Trophoblast cell (in vitro differentiated cells and primary cell): ENCODE data around the gene CAPS.

Source experiments
- DNase-seq, 2 donors: peaks; one replicate each; pipeline ENCODE4 v3.0.0-alpha.2; 2016
- H2AFZ ChIP-seq: 2 replicates; pipeline ENCODE4 v1.6.1; 2013; ENCODE audit warnings: low read length, moderate library complexity, mild to moderate bottlenecking; ENCODE audit not compliant: insufficient read depth, poor library complexity
- H2AK5ac ChIP-seq: 2 replicates; pipeline ENCODE4 v1.6.1; 2013; ENCODE audit warnings: mild to moderate bottlenecking, low read length
- H2BK120ac ChIP-seq: 2 replicates; pipeline ENCODE4 v1.6.1; 2013; ENCODE audit warnings: low read length, mild to moderate bottlenecking, moderate library complexity; ENCODE audit not compliant: insufficient read depth, poor library complexity
- H2BK12ac ChIP-seq: 2 replicates; pipeline ENCODE4 v1.6.1; 2013; ENCODE audit warnings: mild to moderate bottlenecking, low read length, moderate library complexity
- H2BK5ac ChIP-seq: 2 replicates; pipeline ENCODE4 v1.6.1; 2013; ENCODE audit warnings: low read length, low read depth, moderate library complexity, mild to moderate bottlenecking; ENCODE audit not compliant: poor library complexity
- H3K14ac ChIP-seq: 2 replicates; pipeline ENCODE4 v1.6.1; 2013; ENCODE audit warnings: mild to moderate bottlenecking, low read length
- H3K18ac ChIP-seq: 2 replicates; pipeline ENCODE4 v1.6.1; 2013; ENCODE audit warnings: mild to moderate bottlenecking, low read length
- H3K23ac ChIP-seq: 2 replicates; pipeline ENCODE4 v1.6.1; 2013; ENCODE audit warnings: low read length
- H3K27ac ChIP-seq: 2 replicates; pipeline ENCODE4 v1.5.1; 2013; ENCODE audit warnings: low read depth, mild to moderate bottlenecking, inconsistent platforms, low read length, moderate library complexity
- H3K27me3 ChIP-seq: 2 replicates; pipeline ENCODE4 v1.6.1; 2013; ENCODE audit warnings: inconsistent platforms, mild to moderate bottlenecking, low read length, moderate library complexity; ENCODE audit not compliant: insufficient read depth
- H3K36me3 ChIP-seq, 2 experiments: 1 replicate in 1 of 2; 2 replicates in 1 of 2; pipeline ENCODE4 v1.6.1; 2013; ENCODE audit warnings: low read length in 2 of 2, mild to moderate bottlenecking in 2 of 2, moderate library complexity in 1 of 2; ENCODE audit not compliant: insufficient read depth in 2 of 2, control insufficient read depth in 1 of 2
- H3K4ac ChIP-seq: 2 replicates; pipeline ENCODE4 v1.6.1; 2013; ENCODE audit warnings: low read depth, mild to moderate bottlenecking, low read length, moderate library complexity
- H3K4me1 ChIP-seq, 2 experiments: 1 replicate in 1 of 2; 2 replicates in 1 of 2; pipeline ENCODE4 v1.6.1; 2013; ENCODE audit warnings: low read length in 2 of 2, mild to moderate bottlenecking in 2 of 2, moderate library complexity in 1 of 2; ENCODE audit not compliant: insufficient read depth in 2 of 2, control insufficient read depth in 1 of 2
- H3K4me2 ChIP-seq: 2 replicates; pipeline ENCODE4 v1.6.1; 2013; ENCODE audit warnings: inconsistent platforms, mild to moderate bottlenecking, low read length, moderate library complexity
- H3K4me3 ChIP-seq: 2 replicates; pipeline ENCODE4 v1.5.1; 2013; ENCODE audit warnings: mild to moderate bottlenecking, low read depth, low read length, inconsistent platforms
- H3K79me1 ChIP-seq: one replicate; pipeline ENCODE4 v1.6.1; 2013; ENCODE audit warnings: low read length
- H3K79me2 ChIP-seq: 2 replicates; pipeline ENCODE4 v1.6.1; 2013; ENCODE audit warnings: low read length, mild to moderate bottlenecking; ENCODE audit not compliant: control insufficient read depth, insufficient read depth, poor library complexity
- H3K9ac ChIP-seq: 2 replicates; pipeline ENCODE4 v1.6.1; 2013; ENCODE audit warnings: mild to moderate bottlenecking, low read length
- H3K9me3 ChIP-seq: 2 replicates; pipeline ENCODE4 v1.6.1; 2013; ENCODE audit warnings: low read depth, mild to moderate bottlenecking, control low read depth, inconsistent platforms, low read length; ENCODE audit not compliant: insufficient read depth
- H4K12ac ChIP-seq: 2 replicates; pipeline ENCODE4 v1.6.1; 2013; ENCODE audit warnings: low read depth, mild to moderate bottlenecking, low read length, moderate library complexity
- H4K8ac ChIP-seq: 2 replicates; pipeline ENCODE4 v1.6.1; 2013; ENCODE audit warnings: low read depth, mild to moderate bottlenecking, low read length, moderate library complexity
- H4K91ac ChIP-seq: one replicate; pipeline ENCODE4 v1.6.1; 2013; ENCODE audit warnings: low read depth, mild to moderate bottlenecking, low read length, moderate library complexity
- WGBS: extraction: QIAGEN DNeasy Blood & Tissue Kit; methylation state at CpG from one replicate; pipeline ENCODE4 v1.1.7; 2013; ENCODE audit warnings: missing lambda C conversion rate; ENCODE audit not compliant: insufficient read length, insufficient coverage; ENCODE audit errors: extremely low coverage; 5-methylcytosine and 5-hydroxymethylcytosine counted together

CAPS gene

GRCh38 chr19:5890099-5890498, 24.0 kb upstream of the CAPS start:
- H2BK12ac ChIP-seq: no peak overlapping the region

GRCh38 chr19:5891572-5891937, 22.5 kb upstream of the CAPS start:
- H3K23ac ChIP-seq: no peak overlapping the region
- no peak overlapping the region for H2AK5ac ChIP-seq
- DNase-seq: no peak
- H3K79me2 ChIP-seq: no peaks in the 10 kb centered on the region
- H3K27ac ChIP-seq: no peak overlapping the region
- no peak overlapping the region for H3K9ac ChIP-seq
- H3K4ac ChIP-seq: no peak overlapping the region
- no peak overlapping the region for H2BK12ac ChIP-seq
- H4K8ac ChIP-seq: no peak overlapping the region
- peaks cover 22 to 25% of the 10 kb centered on the region in 2 experiments for H3K36me3 ChIP-seq
- H3K14ac ChIP-seq: no peak overlapping the region
- H3K27me3 ChIP-seq: no peaks in the 10 kb centered on the region
- H3K4me3 ChIP-seq: no peak overlapping the region
- no peak overlapping the region for H2AFZ ChIP-seq
- H3K9me3 ChIP-seq: peaks cover 1% of the 10 kb centered on the region
- H4K12ac ChIP-seq: no peak overlapping the region
- no peak overlapping the region for H3K18ac ChIP-seq
- no peak overlapping the region for H2BK120ac ChIP-seq
- H3K4me2 ChIP-seq: no peak overlapping the region
- WGBS: no CpG with 5 or more reads among the region's 4 CpGs
- no peak overlapping the region for H4K91ac ChIP-seq
- peaks cover 0 to 2% of the 10 kb centered on the region in 2 experiments for H3K4me1 ChIP-seq
- H2BK5ac ChIP-seq: no peak overlapping the region
- no peaks in the 10 kb centered on the region for H3K79me1 ChIP-seq

More at GRCh38 chr19:5890099-5890498, 24.0 kb upstream of the CAPS start:
- Histone ChIP-seq H3K4me1 (peaks cover 0 to 2% of the 10 kb centered on the region in 2 experiments), H3K4ac (no peak overlapping the region), H3K79me1 (no peaks in the 10 kb centered on the region), H3K4me2 (no peak overlapping the region), H2BK5ac (no peak overlapping the region), H2AK5ac (no peak overlapping the region), H3K79me2 (no peaks in the 10 kb centered on the region), H2BK120ac (no peak overlapping the region), H3K23ac (no peak overlapping the region), H3K9me3 (no peaks in the 10 kb centered on the region), H4K12ac (no peak overlapping the region), H4K91ac (no peak overlapping the region), H3K4me3 (no peak overlapping the region), H4K8ac (no peak overlapping the region), H3K36me3 (peaks cover 8 to 11% of the 10 kb centered on the region in 2 experiments), H3K27ac (no peak overlapping the region), H3K18ac (no peak overlapping the region), H3K14ac (no peak overlapping the region), H3K27me3 (no peaks in the 10 kb centered on the region), H3K9ac (no peak overlapping the region), H2AFZ (no peak overlapping the region)
- DNase-seq: no peak
- no CpG with 5 or more reads among the region's 10 CpGs for WGBS

- Histone ChIP-seq H2AFZ (no peak overlapping the region), H2BK12ac (no peak overlapping the region), H4K8ac (no peak overlapping the region), H3K18ac (no peak overlapping the region), H3K79me2 (no peaks in the 10 kb centered on the region), H3K79me1 (no peaks in the 10 kb centered on the region), H3K27ac (no peak overlapping the region), H2BK120ac (no peak overlapping the region), H2BK5ac (no peak overlapping the region), H3K4me1 (peaks cover 0 to 2% of the 10 kb centered on the region in 2 experiments), H3K14ac (no peak overlapping the region), H3K9ac (no peak overlapping the region), H3K9me3 (peaks cover 1% of the 10 kb centered on the region), H2AK5ac (no peak overlapping the region), H3K36me3 (peaks cover 27 to 31% of the 10 kb centered on the region in 2 experiments), H4K12ac (no peak overlapping the region), H3K4me2 (no peak overlapping the region), H3K4ac (no peak overlapping the region), H4K91ac (no peak overlapping the region), H3K4me3 (no peak overlapping the region), H3K27me3 (no peaks in the 10 kb centered on the region), H3K23ac (no peak overlapping the region)
- no CpG with 5 or more reads among the region's 48 CpGs for WGBS
- DNase-seq: peak; percentile 35 to 67
Observed at GRCh38 chr19:5891938-5892771, 21.9 kb upstream of the CAPS start.

- H2BK12ac ChIP-seq: no peak overlapping the region
- H3K79me2 ChIP-seq: no peaks in the 10 kb centered on the region
- no peak overlapping the region for H2BK5ac ChIP-seq
- peaks cover 6% of the 10 kb centered on the region for H3K9me3 ChIP-seq
- no peak overlapping the region for H4K91ac ChIP-seq
- peaks cover 0 to 2% of the 10 kb centered on the region in 2 experiments for H3K4me1 ChIP-seq
- no peak overlapping the region for H3K4ac ChIP-seq
- H3K4me3 ChIP-seq: no peak overlapping the region
- no peaks in the 10 kb centered on the region for H3K27me3 ChIP-seq
- no peak overlapping the region for H4K8ac ChIP-seq
- no peak overlapping the region for H2AFZ ChIP-seq
- no peak overlapping the region for H3K18ac ChIP-seq
- no peak overlapping the region for H3K27ac ChIP-seq
- DNase-seq: no peak
- no peaks in the 10 kb centered on the region for H3K79me1 ChIP-seq
- H3K4me2 ChIP-seq: no peak overlapping the region
- peaks cover 32 to 33% of the 10 kb centered on the region in 2 experiments for H3K36me3 ChIP-seq
- H3K9ac ChIP-seq: no peak overlapping the region
- H2BK120ac ChIP-seq: no peak overlapping the region
- WGBS: no CpG with 5 or more reads among the region's 15 CpGs
- no peak overlapping the region for H2AK5ac ChIP-seq
- no peak overlapping the region for H3K23ac ChIP-seq
- H3K14ac ChIP-seq: no peak overlapping the region
- H4K12ac ChIP-seq: no peak overlapping the region
Observed at GRCh38 chr19:5892772-5893275, 21.2 kb upstream of the CAPS start.
